Prostate gland (tissue), 2 donors: Measurements from ENCODE around the gene CYB5A. TPM values are rescaled to one million over a fixed set of nuclear protein-coding genes. Genes with fewer than 3 reads are reported as not detected.

Experiments used
- DNase-seq: peaks from one replicate; pipeline ENCODE4 v3.0.0-alpha.2; 2019; ENCODE audit warnings: low spot score
- H3K27ac ChIP-seq, 2 donors: fragments of 200-600 bp; sonication (generic); 2 replicates each; pipeline ENCODE4 v1.5.1; 2017 to 2019
- H3K27me3 ChIP-seq: fragments of 200-600 bp; sonication (generic); replicated peaks from 2 replicates; pipeline ENCODE4 v1.5.1; 2019; ENCODE audit not compliant: insufficient read depth
- H3K36me3 ChIP-seq, 2 donors: fragments of 200-600 bp; sonication (generic); 1 replicate in 1 of 2; 2 replicates in 1 of 2; pipeline versions ENCODE4 v1.5.1 to v1.8.1; 2017 to 2019
- H3K4me1 ChIP-seq: fragments of 200-600 bp; sonication (generic); replicated peaks from 2 replicates; pipeline ENCODE4 v1.5.1; 2019
- H3K4me3 ChIP-seq, 2 donors: fragments of 200-600 bp; sonication (generic); 2 replicates each; pipeline ENCODE4 v1.5.1; 2017 to 2019
- H3K9me3 ChIP-seq: fragments of 200-600 bp; sonication (generic); 2 replicates; pipeline ENCODE4 v1.5.1; 2017
- CTCF ChIP-seq, 4 experiments: fragments of 200-600 bp in 2 of 4; fragments of 450-650 bp in 2 of 4; sonication (generic) in 2 of 4; IDR thresholded peaks; 1 replicate in 3 of 4; 2 replicates in 1 of 4; pipeline ENCODE4 v1.5.1; 2016 to 2019; ENCODE audit warnings: antibody characterized with exemption in 4 of 4, mild to moderate bottlenecking in 2 of 4, moderate library complexity in 2 of 4
- POLR2A ChIP-seq: fragments of 450-650 bp; IDR thresholded peaks from one replicate; pipeline ENCODE4 v1.6.1; 2016; ENCODE audit warnings: antibody characterized with exemption, mild to moderate bottlenecking
- POLR2AphosphoS5 ChIP-seq: sonication (generic); formaldehyde crosslinking; IDR thresholded peaks from one replicate; pipeline ENCODE4 v1.6.1; 2017; ENCODE audit warnings: antibody characterized with exemption
- WGBS: methylation state at CpG from one replicate; pipeline ENCODE4 v1.1.5; 2018; 5-methylcytosine and 5-hydroxymethylcytosine counted together
- intact Hi-C: fragments of 100-400 bp; cut with DNase I; formaldehyde crosslinking; loops from one replicate; pipeline ENCODE4 v1.14.2; 2022
- total RNA-seq, 2 donors: library from RNA; depleted of rRNA; stranded (reverse); fragments of >200 nt; gene quantifications; one replicate each; pipeline ENCODE4 v1.1.0, GENCODE V29; 2016

CYB5A gene
- total RNA-seq, 2 donors from 2014 or later, result 76.6 to 144 TPM

- WGBS, result 51% methylated on average over 4 of the region's 4 CpGs
Measured at GRCh38 chr18:74251297-74252038, 40.3 kb downstream of the CYB5A start.

GRCh38 chr18:74250131-74250530 lies 41.6 kb downstream of the CYB5A start:
- DNase-seq, result no peak
- H3K36me3 ChIP-seq, result no peaks in the 10 kb centered on the region
- H3K27me3 ChIP-seq, result no peaks in the 10 kb centered on the region
- WGBS, result 96% methylated on average over 12 of the region's 12 CpGs
- no peaks in the 10 kb centered on the region for H3K4me1 ChIP-seq
- H3K9me3 ChIP-seq, result no peaks in the 10 kb centered on the region
- H3K27ac ChIP-seq, result no peak overlapping the region
- no peak overlapping the region for H3K4me3 ChIP-seq
- TF ChIP-seq POLR2A (no peak), CTCF (IDR thresholded peaks at IDR 0.05) (no peak), POLR2AphosphoS5 (no peak)
- intact Hi-C loops, result loop anchor here (10.0 kb wide), 1 partner anchor 85 kb away; no protein-coding TSS in a partner anchor

More at GRCh38 chr18:74251297-74252038, 40.3 kb downstream of the CYB5A start:
- intact Hi-C loops, result loop anchor here (10.0 kb wide), 1 partner anchor 83 kb away; no protein-coding TSS in a partner anchor
- Histone ChIP-seq H3K36me3 (no peaks in the 10 kb centered on the region), H3K27ac (no peak overlapping the region), H3K4me3 (no peak overlapping the region), H3K27me3 (no peaks in the 10 kb centered on the region), H3K4me1 (no peaks in the 10 kb centered on the region), H3K9me3 (no peaks in the 10 kb centered on the region)
- no peak for DNase-seq
- no peak for TF ChIP-seq POLR2A
- no peak for TF ChIP-seq CTCF (IDR thresholded peaks at IDR 0.05)
- TF ChIP-seq POLR2AphosphoS5, result no peak

- intact Hi-C loops, result no loop called here
- no peak overlapping the region for H3K4me3 ChIP-seq
- no peaks in the 10 kb centered on the region for H3K27me3 ChIP-seq
- 93% methylated on average over 11 of the region's 11 CpGs for WGBS
- no peaks in the 10 kb centered on the region for H3K36me3 ChIP-seq
- H3K9me3 ChIP-seq, result no peaks in the 10 kb centered on the region
- H3K4me1 ChIP-seq, result no peaks in the 10 kb centered on the region
- DNase-seq, result no peak
- no peak overlapping the region for H3K27ac ChIP-seq
- TF ChIP-seq POLR2A, result no peak
- no peak for TF ChIP-seq CTCF (IDR thresholded peaks at IDR 0.05)
- no peak for TF ChIP-seq POLR2AphosphoS5
Measured at GRCh38 chr18:74249181-74249968, 42.4 kb downstream of the CYB5A start.

DNA sequence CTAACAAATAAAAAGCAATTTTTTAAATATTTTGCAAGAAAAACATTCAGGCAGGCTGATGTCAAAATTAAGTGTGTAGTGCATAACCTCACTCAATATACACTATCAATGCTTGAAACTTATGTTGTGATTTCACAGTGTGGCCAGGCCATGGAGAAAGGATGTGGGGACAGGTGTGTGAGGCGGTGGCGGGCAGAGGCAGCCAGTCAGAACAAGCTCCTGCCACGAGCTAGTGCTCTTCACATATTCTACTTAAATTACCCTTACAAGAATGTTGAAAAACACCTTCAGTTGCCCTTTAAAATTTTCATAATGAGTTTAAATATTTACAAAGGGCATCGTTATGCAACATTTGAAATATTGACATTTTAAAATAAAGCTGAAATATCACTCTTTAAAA lies 43.2 kb downstream of the CYB5A start:
- H3K27ac ChIP-seq, result no peak overlapping the region
- H3K4me3 ChIP-seq, result no peak overlapping the region
- H3K27me3 ChIP-seq, result no peaks in the 10 kb centered on the region
- WGBS, result 69% methylated on average over 4 of the region's 4 CpGs
- no peak for DNase-seq
- intact Hi-C loops, result no loop called here
- TF ChIP-seq POLR2A, result no peak
- no peak for TF ChIP-seq CTCF (IDR thresholded peaks at IDR 0.05)
- TF ChIP-seq POLR2AphosphoS5, result no peak
- H3K9me3 ChIP-seq, result no peaks in the 10 kb centered on the region
- no peaks in the 10 kb centered on the region for H3K36me3 ChIP-seq
- no peaks in the 10 kb centered on the region for H3K4me1 ChIP-seq
